OCI-LY3 (cell line): Measurements from ENCODE around the gene OR10H5.

ENCODE experiments used
- H2AFZ ChIP-seq: fragments of 200-600, 300-600 bp; shearing (Covaris generic); 2 replicates; pipeline ENCODE4 v1.6.0; 2014; ENCODE audit warnings: antibody characterized with exemption, low read depth, low read length
- H3K27ac ChIP-seq: fragments of 200-600, 300-600 bp; sonication (generic); 2 replicates; pipeline ENCODE4 v1.5.1; 2014; ENCODE audit warnings: mild to moderate bottlenecking, low read length, moderate library complexity, mixed read lengths
- H3K27me3 ChIP-seq: fragments of 200-600, 300-600 bp; sonication (generic); 2 replicates; pipeline ENCODE4 v1.6.1; 2014; ENCODE audit warnings: low read depth, low read length, mixed read lengths
- H3K36me3 ChIP-seq: fragments of 200-600, 300-600 bp; sonication (generic); replicated peaks from 2 replicates; pipeline ENCODE3; 2014; ENCODE audit warnings: low read depth, low read length, mixed read lengths
- H3K4me1 ChIP-seq: fragments of 300-600, 200-600 bp; sonication (generic); 2 replicates; pipeline ENCODE4 v1.6.1; 2014; ENCODE audit warnings: low read length, mixed read lengths
- H3K4me2 ChIP-seq: fragments of 200-600, 300-600 bp; sonication (generic); 2 replicates; pipeline ENCODE4 v1.6.1; 2014; ENCODE audit warnings: low read length, mixed read lengths
- H3K4me3 ChIP-seq: fragments of 300-600, 200-600 bp; sonication (generic); 2 replicates; pipeline ENCODE4 v1.5.1; 2014; ENCODE audit warnings: antibody characterized with exemption, mild to moderate bottlenecking, low read length, moderate library complexity
- H3K79me2 ChIP-seq: fragments of 300-600, 200-600 bp; shearing (Covaris generic); 2 replicates; pipeline ENCODE4 v1.6.1; 2014; ENCODE audit warnings: mild to moderate bottlenecking, low read length, mixed read lengths
- H3K9ac ChIP-seq: fragments of 300-600, 200-600 bp; shearing (Covaris generic); 2 replicates; pipeline ENCODE4 v1.6.0; 2014; ENCODE audit warnings: mild to moderate bottlenecking, low read length, moderate library complexity
- H3K9me3 ChIP-seq: fragments of 200-600, 300-600 bp; shearing (Covaris generic); 2 replicates; pipeline ENCODE4 v1.6.1; 2014; ENCODE audit warnings: low read length, mixed read lengths; ENCODE audit not compliant: insufficient read depth
- H4K20me1 ChIP-seq: fragments of 200-600, 300-600 bp; sonication (generic); 2 replicates; pipeline ENCODE4 v1.6.1; 2016; ENCODE audit warnings: low read length, mixed read lengths; ENCODE audit not compliant: insufficient read depth
- EZH2phosphoT487 ChIP-seq: fragments of 200-600 bp; shearing (Covaris generic); IDR thresholded peaks from 2 replicates; pipeline ENCODE4 v1.6.1; 2018; ENCODE audit warnings: antibody characterized with exemption, mixed run types, low read depth
- TF ChIP-seq, protein P1 (sequence below): fragments of 200-600, 300-600 bp; sonication (generic); IDR thresholded peaks from 2 replicates; pipeline ENCODE4 v1.5.1; 2014; ENCODE audit warnings: antibody characterized with exemption, low read length, low read depth

OR10H5 gene

DNA sequence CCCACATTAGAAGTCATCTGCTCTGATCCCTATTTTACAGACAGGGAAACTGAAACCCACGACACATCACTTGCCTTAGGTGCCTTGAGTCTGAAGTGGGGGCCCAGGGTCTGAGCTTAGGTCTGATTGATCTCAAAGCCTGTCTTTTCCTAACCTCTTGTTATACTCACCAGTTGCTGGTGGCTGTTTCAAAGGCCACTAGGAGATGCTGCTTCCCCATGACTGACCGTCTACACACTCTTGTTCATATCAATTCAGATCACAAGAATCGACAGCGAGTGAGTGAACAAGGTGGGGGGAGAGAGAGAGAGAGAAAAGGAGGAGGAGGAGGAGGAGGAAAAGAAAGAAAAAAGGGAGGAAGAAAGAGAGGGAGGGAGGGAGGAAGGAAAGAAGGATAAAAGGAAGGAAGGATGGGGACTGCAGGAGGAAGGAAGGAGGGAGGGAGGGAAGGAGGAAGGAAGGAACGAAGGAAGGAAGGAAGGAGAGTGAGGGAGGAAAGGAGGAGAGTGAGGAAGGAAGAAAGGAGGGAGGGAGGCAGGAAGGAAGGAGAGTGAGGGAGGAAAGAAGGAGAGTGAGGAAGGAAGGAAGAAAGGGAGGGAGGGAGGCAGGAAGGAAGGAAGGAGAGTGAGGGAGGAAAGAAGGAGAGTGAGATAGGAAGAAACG is 24.7 kb downstream of the OR10H5 start:
- no peaks in the 10 kb centered on the region for H3K36me3 ChIP-seq
- H3K4me1 ChIP-seq, result no peaks in the 10 kb centered on the region
- H3K27me3 ChIP-seq, result peaks cover 22% of the 10 kb centered on the region
- H3K4me3 ChIP-seq, result no peak overlapping the region
- H3K27ac ChIP-seq, result no peak overlapping the region
- H3K4me2 ChIP-seq, result no peak overlapping the region
- no peak overlapping the region for H2AFZ ChIP-seq
- H3K9me3 ChIP-seq, result no peaks in the 10 kb centered on the region
- H3K79me2 ChIP-seq, result no peaks in the 10 kb centered on the region
- TF ChIP-seq, protein P1, sequence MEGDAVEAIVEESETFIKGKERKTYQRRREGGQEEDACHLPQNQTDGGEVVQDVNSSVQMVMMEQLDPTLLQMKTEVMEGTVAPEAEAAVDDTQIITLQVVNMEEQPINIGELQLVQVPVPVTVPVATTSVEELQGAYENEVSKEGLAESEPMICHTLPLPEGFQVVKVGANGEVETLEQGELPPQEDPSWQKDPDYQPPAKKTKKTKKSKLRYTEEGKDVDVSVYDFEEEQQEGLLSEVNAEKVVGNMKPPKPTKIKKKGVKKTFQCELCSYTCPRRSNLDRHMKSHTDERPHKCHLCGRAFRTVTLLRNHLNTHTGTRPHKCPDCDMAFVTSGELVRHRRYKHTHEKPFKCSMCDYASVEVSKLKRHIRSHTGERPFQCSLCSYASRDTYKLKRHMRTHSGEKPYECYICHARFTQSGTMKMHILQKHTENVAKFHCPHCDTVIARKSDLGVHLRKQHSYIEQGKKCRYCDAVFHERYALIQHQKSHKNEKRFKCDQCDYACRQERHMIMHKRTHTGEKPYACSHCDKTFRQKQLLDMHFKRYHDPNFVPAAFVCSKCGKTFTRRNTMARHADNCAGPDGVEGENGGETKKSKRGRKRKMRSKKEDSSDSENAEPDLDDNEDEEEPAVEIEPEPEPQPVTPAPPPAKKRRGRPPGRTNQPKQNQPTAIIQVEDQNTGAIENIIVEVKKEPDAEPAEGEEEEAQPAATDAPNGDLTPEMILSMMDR, result no peak
- no peak for TF ChIP-seq EZH2phosphoT487
- H3K9ac ChIP-seq, result no peak overlapping the region
- no peaks in the 10 kb centered on the region for H4K20me1 ChIP-seq

DNA sequence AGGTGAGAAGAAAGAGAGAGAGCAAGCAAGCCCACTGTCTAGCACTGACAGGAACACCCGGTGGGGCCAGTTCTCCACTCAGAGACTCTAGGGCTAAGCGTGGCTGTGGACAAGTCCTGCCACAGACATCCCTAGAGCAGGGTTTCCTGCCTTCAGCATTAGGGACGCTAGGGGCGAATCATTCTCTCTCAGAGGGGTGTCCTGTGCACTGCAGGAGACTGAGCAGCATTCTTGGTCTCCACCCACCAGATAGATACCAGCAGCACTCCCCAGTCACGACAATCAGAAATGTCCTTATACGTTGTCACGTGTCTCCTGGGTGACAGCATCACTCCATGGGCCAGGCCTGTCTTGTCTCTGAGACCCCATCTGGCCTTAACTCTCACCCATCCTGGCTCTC is 26.5 kb downstream of the OR10H5 start:
- no peak overlapping the region for H3K9ac ChIP-seq
- no peak overlapping the region for H3K27ac ChIP-seq
- H3K27me3 ChIP-seq, result peaks cover 25% of the 10 kb centered on the region
- no peaks in the 10 kb centered on the region for H3K36me3 ChIP-seq
- no peaks in the 10 kb centered on the region for H3K4me1 ChIP-seq
- TF ChIP-seq, protein P1, result no peak
- no peak for TF ChIP-seq EZH2phosphoT487
- no peaks in the 10 kb centered on the region for H4K20me1 ChIP-seq
- no peak overlapping the region for H3K4me3 ChIP-seq
- H3K4me2 ChIP-seq, result no peak overlapping the region
- H3K9me3 ChIP-seq, result no peaks in the 10 kb centered on the region
- no peak overlapping the region for H2AFZ ChIP-seq
- no peaks in the 10 kb centered on the region for H3K79me2 ChIP-seq

DNA sequence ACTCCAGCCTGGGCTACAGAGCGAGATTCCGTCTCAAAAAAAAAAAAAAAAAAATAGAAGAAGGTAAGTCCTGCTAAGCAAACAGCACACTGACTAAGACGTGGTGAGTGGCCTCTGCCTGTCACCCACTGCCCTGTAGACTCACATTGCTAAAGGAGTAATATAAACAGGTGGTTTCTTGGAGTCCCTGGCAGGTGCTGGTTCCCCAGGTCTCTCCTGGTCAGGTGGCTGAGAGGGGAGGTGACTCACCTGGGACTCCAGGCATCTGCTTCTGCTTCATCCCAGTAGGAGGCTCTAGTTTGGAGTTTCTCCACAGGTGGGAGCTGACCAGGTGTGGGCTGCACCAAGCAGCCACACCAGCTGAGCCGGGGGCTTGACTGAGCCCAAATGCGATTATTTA is 27.8 kb downstream of the OR10H5 start, which contains the start of gene OR10H1:
OR10H1 (minus strand) TSS at position 359 of the 400 bp plus-strand sequence. CDS start 7,627 bp downstream, outside the sequence.
- H3K4me3 ChIP-seq, result no peak within 1 kb of the TSS
- H3K4me1 ChIP-seq, result no peaks in the 10 kb centered on the region
- no peak within 1 kb of the TSS for H2AFZ ChIP-seq
- H3K9ac ChIP-seq, result no peak within 1 kb of the TSS
- no peaks in the 10 kb centered on the region for H3K79me2 ChIP-seq
- H3K27me3 ChIP-seq, result peaks cover 23% of the 10 kb centered on the region
- H3K27ac ChIP-seq, result no peak within 1 kb of the TSS
- no peak within 1 kb of the TSS for H3K4me2 ChIP-seq
- H4K20me1 ChIP-seq, result no peaks in the 10 kb centered on the region
- H3K9me3 ChIP-seq, result no peaks in the 10 kb centered on the region
- H3K36me3 ChIP-seq, result no peaks in the 10 kb centered on the region
- TF ChIP-seq, protein P1, result no peak
- no peak for TF ChIP-seq EZH2phosphoT487

DNA sequence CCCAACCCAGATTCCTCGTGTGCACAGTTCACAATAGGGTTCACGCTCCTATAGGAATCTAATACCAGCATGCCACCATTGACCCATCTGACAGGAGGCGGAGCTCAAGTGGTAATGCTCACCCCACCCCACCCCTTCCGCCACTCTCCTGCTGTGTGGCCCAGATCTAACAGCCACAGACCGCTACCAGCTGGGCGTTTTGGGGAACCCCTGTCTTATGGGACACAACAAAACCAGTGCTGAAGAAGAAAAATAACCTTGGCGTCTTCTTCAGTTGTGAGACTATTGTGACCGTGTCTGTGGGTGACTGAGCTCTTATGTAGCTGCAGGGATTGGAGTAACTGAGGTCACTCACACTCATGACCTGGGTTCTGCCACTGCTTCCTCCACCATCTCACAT is 33.2 kb downstream of the OR10H5 start:
- H3K4me3 ChIP-seq, result no peak overlapping the region
- H3K4me2 ChIP-seq, result no peak overlapping the region
- H2AFZ ChIP-seq, result no peak overlapping the region
- H3K9ac ChIP-seq, result no peak overlapping the region
- peaks cover 3% of the 10 kb centered on the region; the same call in 1 of the 2 replicates for H3K27me3 ChIP-seq
- no peaks in the 10 kb centered on the region for H3K9me3 ChIP-seq
- no peaks in the 10 kb centered on the region for H4K20me1 ChIP-seq
- no peaks in the 10 kb centered on the region for H3K79me2 ChIP-seq
- no peak overlapping the region for H3K27ac ChIP-seq
- TF ChIP-seq, protein P1, result no peak
- TF ChIP-seq EZH2phosphoT487, result no peak
- no peaks in the 10 kb centered on the region for H3K4me1 ChIP-seq
- no peaks in the 10 kb centered on the region for H3K36me3 ChIP-seq
